Epithelial cell of esophagus (primary cell): ENCODE results near the gene SPAG16.
A peak's percentile ranks its signal among the peaks of the same experiment; 100 is the strongest.

Source experiments
- DNase-seq: peaks from one replicate; pipeline ENCODE4 v3.0.0; 2010; ENCODE audit warnings: low read depth
- H3K4me3 ChIP-seq: 2 replicates; pipeline ENCODE4 v1.5.1; 2011; ENCODE audit warnings: mild to moderate bottlenecking, low read length, control low read depth
- TF ChIP-seq, protein P1 (sequence below): IDR thresholded peaks from 2 replicates; pipeline ENCODE4 v1.5.1; 2011; ENCODE audit warnings: low read depth, mild to moderate bottlenecking, low read length, control low read depth, inconsistent platforms; ENCODE audit not compliant: insufficient read depth; ENCODE audit errors: missing control alignments

Gene SPAG16

DNA sequence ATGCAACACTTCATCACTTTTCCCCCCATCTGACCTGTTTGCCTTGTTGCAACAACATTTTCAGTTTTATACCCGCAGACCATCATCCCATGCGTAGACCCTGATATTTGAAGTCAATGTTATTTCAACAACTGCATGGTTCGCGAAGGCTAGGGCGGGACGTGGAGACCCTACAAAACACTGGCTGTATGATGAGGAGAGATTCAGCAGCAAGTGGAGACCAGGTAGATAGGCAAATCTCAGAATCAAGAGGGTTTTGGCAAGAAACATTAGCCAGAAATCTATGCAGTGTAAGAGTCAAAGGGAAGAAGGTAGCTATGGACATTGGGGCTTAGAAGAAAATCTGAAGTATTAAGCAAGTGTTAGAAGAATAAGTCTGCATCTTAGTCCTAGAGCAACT, 42.4 kb upstream of the SPAG16 start:
- DNase-seq, result no peak
- TF ChIP-seq, protein P1, sequence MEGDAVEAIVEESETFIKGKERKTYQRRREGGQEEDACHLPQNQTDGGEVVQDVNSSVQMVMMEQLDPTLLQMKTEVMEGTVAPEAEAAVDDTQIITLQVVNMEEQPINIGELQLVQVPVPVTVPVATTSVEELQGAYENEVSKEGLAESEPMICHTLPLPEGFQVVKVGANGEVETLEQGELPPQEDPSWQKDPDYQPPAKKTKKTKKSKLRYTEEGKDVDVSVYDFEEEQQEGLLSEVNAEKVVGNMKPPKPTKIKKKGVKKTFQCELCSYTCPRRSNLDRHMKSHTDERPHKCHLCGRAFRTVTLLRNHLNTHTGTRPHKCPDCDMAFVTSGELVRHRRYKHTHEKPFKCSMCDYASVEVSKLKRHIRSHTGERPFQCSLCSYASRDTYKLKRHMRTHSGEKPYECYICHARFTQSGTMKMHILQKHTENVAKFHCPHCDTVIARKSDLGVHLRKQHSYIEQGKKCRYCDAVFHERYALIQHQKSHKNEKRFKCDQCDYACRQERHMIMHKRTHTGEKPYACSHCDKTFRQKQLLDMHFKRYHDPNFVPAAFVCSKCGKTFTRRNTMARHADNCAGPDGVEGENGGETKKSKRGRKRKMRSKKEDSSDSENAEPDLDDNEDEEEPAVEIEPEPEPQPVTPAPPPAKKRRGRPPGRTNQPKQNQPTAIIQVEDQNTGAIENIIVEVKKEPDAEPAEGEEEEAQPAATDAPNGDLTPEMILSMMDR, result no peak
- H3K4me3 ChIP-seq, result no peak overlapping the region

- no peak for DNase-seq
- TF ChIP-seq, protein P1, result no peak
- H3K4me3 ChIP-seq, result no peak overlapping the region
These were observed 41.6 kb upstream of the SPAG16 start for GRCh38 chr2:213242653-213243052.

GRCh38 chr2:213243189-213244044, 40.8 kb upstream of the SPAG16 start:
- DNase-seq, result no peak
- TF ChIP-seq, protein P1, result no peak
- H3K4me3 ChIP-seq, result no peak overlapping the region

DNA sequence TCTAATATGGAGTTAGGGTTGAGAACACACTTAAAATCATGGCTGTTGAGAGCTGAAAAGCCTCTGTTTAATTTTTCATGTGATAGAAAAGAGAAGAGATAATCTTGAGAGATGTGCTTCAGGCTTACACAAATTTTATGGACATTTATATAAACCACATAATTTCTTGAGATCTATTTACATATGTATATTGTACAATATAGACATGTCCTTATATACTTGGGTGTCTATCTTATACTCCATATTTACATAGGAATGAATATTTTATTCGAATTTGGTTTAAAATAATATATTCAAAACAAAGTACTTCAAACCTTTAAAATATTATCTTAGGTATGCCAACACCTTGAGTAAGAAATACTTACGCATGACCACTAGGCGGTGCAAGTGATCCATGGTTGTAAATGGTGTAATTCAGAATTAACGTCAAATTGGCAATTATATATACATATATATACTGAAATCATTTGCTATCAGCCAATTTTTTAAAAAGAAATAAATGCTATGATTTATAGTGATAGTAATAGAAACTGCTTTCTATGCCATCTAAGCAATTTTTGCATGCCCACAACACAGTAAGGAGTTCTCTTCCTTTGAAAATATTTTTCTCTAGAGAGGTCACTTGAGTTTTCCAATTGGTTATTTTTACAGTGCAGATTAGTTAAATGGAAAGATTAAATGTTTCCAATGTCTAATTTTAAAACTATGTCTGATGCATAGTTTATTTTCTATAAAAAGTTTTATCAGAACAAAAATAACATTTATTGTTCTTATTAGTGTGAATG, 37.6 kb upstream of the SPAG16 start:
- peak; percentile 72 for DNase-seq
- H3K4me3 ChIP-seq, result no peak overlapping the region
- TF ChIP-seq, protein P1, result peak; percentile 79

GRCh38 chr2:213247566-213247965, 36.7 kb upstream of the SPAG16 start:
- DNase-seq, result no peak
- no peak overlapping the region for H3K4me3 ChIP-seq
- TF ChIP-seq, protein P1, result no peak

- H3K4me3 ChIP-seq, result no peak overlapping the region
- TF ChIP-seq, protein P1, result no peak
- peak; percentile 89 for DNase-seq
These were observed 35.6 kb upstream of the SPAG16 start for GRCh38 chr2:213248637-213249036.
